Hematopoietic multipotent progenitor cell (in vitro differentiated cells): Measurements from ENCODE around the gene GPRC5A. TPM values are rescaled to one million over a fixed set of nuclear protein-coding genes. Genes with fewer than 3 reads are reported as not detected.

Experiments used
- DNase-seq, 3 donors: peaks; one replicate each; pipeline ENCODE4 v3.0.0-alpha.2; 2011 to 2015; ENCODE audit warnings: low read depth in 2 of 3, low spot score in 2 of 3
- total RNA-seq: library from RNA; depleted of rRNA; stranded (reverse); fragments of >200 nt; gene quantifications from one replicate; pipeline ENCODE4 v1.2.3, GENCODE V29; 2012

GPRC5A gene
- total RNA-seq, 1 donor, result 0.27 TPM

- no peak for DNase-seq
These were observed 6.1 kb upstream of the GPRC5A start for GRCh38 chr12:12885096-12885792.

DNA sequence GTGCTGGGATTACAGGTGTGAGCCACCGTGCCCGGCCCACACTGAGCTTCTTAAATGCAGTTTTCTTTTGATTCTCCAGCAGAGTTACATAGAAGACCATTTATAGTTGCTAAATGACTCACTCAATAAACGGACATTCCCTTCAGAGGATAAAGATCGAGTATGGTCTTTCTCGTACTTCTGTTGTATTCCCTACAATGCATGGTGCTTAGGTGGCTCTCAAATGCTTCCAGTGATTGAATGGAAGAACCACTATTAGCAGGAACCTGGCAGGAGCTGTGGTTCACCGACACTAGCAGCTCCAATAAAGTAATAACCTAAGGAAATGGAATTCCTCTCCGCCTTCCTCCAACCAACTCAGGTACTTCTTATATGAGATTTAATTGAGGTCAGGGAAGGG is 3.9 kb upstream of the GPRC5A start:
- no peak for DNase-seq

DNA sequence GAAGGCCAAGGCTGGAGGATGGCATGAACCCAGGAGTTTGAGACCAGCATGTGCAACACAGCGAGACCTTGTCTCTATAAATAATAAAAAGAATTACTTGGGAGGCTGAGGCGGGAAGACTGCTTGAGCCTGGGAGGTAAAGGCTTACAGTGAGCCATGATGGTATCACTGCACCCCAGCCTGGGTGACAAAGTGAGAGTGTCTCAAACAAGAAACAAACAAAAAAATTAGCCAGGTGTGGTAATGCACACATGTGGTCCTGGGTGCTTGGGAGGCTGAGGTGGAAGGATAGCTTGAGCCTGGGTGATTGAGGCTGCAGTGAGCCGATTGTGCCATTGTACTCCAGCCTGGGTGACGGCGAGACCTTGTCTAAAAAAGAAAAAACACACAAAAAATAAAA is 1.7 kb upstream of the GPRC5A start:
- DNase-seq, result no peak

DNA sequence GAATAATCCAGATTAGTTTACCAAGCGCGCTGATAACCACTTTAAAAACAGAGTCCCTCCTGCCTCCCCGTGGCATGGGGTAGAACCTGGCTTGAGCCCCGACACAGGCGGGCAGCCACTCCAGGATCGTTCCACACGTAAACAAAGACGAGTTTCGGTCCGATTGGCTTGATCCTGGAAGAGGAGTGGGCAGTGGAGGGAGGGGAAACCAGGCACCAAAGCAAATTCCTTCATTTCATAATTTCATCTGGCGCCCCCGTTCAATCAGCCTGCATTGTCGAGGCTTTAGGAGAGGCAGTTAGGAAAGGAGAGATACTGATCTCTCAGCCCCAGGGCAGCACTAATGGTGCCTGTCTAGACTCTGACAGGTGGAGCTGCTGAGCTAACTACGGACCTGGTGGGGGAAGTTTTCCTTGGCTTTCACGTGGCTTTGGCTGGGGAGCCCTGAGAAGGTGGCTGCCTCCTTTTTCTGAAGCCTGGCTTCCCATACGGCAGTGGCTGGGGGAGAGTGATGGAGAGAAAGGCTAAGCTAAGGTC is 751 bp upstream of the GPRC5A start:
- DNase-seq, result peak in 2 of 3 donors; percentile 37 to 41

DNA sequence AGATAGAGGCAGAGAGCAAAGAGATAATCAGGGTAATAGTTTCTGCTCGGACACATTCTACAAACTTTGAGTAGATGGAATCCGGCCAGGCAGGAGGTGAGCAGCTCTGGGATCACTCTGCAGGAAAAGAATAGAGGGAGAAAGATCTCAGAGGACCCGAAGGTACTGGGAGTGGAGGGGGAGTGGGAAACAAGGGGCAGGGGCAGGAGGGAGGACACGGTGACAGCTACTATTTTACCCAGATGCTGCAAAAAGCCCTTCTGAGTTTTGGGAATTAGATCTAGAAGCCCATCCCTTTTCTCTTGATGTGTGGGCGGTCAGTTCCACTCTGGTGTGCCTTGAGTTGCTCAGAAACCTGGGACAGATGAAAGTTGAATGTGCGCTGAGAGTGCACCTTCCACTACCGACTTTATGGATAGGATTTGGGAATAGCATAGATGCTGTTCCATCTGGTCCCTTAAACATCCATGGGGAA is 556 bp downstream of the GPRC5A start:
- no peak for DNase-seq

DNA sequence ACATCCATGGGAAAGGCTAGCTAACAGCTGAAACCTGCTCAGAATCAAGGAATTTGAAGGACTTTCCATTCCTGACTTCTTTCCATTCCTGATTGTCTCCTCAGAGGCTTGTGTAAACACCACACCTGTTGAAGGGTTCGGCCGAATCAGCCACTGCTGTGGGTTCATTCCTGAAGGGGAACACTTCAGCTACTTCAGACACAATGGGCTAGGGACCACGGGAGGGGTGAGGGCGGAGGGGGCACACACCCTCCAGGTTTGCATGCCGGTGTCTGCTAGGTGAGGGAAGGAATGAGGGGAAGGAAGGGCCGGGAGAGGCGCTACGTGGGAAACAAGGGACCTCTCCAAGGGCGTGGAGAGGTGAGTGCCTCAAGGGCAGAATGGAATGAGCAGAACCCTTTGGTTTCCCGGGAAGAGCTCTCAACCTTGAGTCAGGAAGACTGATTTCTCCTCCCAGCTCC is 1.3 kb downstream of the GPRC5A start:
- no peak for DNase-seq

GRCh38 chr12:12893438-12893837 is 2.1 kb downstream of the GPRC5A start:
- no peak for DNase-seq

GRCh38 chr12:12896260-12896659 is 4.9 kb downstream of the GPRC5A start:
- DNase-seq, result no peak

- no peak for DNase-seq
These were observed 5.9 kb downstream of the GPRC5A start for GRCh38 chr12:12897302-12897701.

GRCh38 chr12:12898136-12898717 is 6.9 kb downstream of the GPRC5A start:
- no peak for DNase-seq

DNA sequence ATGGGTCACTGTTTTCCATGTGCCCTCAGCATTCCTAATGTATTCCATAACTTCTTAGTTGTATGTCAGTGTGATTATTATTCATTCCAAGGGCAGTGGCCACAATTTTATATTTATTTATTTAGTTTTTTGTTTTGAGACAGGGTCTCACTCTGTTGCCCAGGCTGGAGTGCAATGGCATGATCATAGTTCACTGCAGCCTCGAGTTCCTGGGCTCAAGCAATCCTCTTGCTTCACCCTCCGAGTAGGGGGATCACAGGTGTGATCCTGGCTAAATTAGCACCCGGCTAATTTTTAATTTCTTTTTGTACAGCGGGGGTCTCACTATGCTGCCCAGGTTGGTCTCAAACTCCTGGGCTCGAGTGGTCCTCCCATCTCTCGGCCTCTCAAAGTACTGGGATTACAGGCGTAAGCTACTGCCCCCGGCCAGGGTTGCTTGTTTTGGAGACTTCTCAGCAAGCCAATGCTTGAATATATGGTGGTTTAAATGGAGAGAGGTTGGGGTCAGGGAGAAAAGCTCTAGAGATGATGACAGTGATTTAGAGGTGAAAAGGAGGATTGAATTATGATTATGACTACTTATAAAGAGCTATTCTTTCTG is 7.6 kb downstream of the GPRC5A start:
- no peak for DNase-seq

GRCh38 chr12:12899530-12900380 is 8.4 kb downstream of the GPRC5A start:
- DNase-seq, result no peak

GRCh38 chr12:12900786-12901157 is 9.4 kb downstream of the GPRC5A start:
- DNase-seq, result no peak

DNA sequence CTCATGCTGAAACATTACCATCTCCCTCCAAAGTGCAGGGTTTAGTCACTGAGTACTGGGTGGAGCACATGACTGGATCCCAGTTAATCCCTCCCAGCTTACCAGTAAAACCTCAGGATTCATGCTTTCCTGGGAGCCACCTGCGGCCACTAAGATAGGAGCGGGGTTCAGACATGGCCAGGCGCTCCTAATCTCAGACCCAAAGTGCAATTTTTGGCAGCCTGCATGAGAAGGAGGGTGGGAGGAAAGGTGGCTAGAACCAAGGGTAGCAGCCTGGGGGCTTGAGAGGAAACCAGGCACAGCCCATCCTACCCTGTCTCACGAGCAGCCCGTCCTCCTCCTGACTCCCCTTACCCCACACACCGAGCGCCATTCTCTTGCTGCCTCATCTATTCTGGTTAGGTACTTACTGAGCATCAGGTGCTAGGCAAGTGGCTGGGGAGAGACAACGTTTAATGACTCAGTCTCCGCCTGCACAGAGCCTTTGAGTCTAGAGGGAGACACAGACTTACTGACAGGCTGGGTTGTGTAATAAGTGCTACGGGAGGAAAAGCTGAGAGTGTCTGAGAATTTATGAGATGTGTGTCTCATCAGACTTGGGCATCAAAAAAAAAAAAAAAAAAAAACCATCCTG is 9.9 kb downstream of the GPRC5A start:
- no peak for DNase-seq

DNA sequence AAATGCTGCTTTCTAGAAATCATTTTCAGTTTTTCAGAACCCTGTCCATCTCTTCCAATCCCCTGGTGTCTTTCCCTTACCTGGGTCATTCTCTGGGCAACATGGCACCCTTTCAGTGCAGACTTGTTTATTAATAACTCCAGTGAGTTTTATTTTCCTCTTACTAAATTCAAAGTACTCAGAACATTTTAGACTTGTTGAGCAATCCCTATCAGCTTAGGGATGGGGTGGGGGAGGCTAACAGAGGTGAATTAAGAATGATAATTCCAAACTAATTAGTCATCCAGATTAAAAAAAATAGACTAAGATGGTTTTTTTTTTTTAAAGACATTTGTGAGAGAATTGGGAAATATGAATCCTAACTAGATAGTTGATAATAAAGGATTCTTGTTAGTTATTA is 10.7 kb downstream of the GPRC5A start:
- no peak for DNase-seq

GRCh38 chr12:12903642-12904609 is 12.6 kb downstream of the GPRC5A start:
- peak in 1 of 3 donors; percentile 27 for DNase-seq

DNA sequence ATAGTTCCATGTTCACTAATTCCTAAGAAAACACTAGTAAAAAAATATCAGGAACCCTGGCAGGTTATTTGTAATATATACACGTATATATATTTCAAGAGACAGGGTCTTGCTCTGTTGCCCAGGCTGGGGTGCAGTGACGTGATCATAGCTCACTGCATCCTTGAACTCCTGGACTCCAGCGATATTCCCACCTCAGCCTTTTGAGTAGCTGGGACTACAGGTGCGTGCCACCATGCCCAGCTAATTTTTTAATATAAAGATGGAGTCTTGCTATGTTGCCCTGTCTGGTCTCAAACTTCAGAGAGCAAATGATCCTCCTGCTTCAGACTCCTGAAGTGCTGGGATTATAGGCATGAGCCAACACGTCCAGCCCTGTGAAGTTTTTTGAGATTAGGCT is 16.2 kb downstream of the GPRC5A start:
- no peak for DNase-seq

DNA sequence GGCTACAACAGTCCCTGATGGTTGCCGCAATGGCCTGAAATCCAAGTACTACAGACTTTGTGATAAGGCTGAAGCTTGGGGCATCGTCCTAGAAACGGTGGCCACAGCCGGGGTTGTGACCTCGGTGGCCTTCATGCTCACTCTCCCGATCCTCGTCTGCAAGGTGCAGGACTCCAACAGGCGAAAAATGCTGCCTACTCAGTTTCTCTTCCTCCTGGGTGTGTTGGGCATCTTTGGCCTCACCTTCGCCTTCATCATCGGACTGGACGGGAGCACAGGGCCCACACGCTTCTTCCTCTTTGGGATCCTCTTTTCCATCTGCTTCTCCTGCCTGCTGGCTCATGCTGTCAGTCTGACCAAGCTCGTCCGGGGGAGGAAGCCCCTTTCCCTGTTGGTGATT is 16.9 kb downstream of the GPRC5A start:
- no peak for DNase-seq

GRCh38 chr12:12908711-12909110 is 17.3 kb downstream of the GPRC5A start:
- DNase-seq, result no peak
